ENCODE data around the gene NCEH1. TPM values are rescaled to one million over a fixed set of nuclear protein-coding genes. Genes with fewer than 3 reads are reported as not detected.

NCEH1 gene
- total and polyA plus RNA-seq, 4 donors = 6.3 to 52.1 (median 10.6) TPM

DNA sequence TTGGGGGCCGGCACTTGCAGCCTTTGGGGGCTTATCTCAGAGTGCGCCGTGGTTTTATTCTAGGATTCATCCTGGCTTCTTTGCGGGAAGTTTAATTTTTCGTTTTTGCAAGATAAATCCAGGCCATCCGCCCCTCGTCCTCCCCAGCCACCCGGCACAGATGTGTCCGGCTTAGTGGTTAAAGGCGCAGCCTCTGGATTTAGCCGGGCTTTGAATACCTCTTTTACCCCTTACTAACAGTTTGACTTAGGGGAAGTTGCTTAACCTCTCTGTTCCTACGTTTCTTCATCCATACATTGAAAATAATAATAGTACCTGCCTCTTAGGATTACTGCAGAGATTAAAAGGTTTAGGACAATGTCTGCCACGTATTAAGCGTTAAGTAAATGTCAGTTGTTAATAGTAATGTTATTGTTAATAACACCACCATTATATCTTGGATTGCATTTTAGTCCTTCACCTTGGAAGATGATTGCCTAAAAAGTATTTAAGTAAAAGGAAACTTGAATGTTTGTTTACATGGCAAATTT lies 40.4 kb upstream of the NCEH1 start:
- Histone ChIP-seq H3K27ac (ENCODE audit: low read depth in 1 of 2, low read length in 1 of 2) (peak overlapping the region; percentile 54 to 91), H3K9ac (ENCODE audit: insufficient read depth in 1 of 2, low read length in 2 of 2) (peak overlapping the region; percentile 82 to 88), H3K9me3 (ENCODE audit: control insufficient read depth in 4 of 4, insufficient read depth in 3 of 4, low read length in 3 of 4) (no peaks in the 10 kb centered on the region), H3K4me3 (peak overlapping the region; percentile 93), H3K4me1 (ENCODE audit: control insufficient read depth in 5 of 5, insufficient read depth in 5 of 5, low read length in 5 of 5) (peaks cover 0 to 13% (median 5%) of the 10 kb centered on the region in 5 donors), H3K27me3 (ENCODE audit: control insufficient read depth in 3 of 3, insufficient read depth in 3 of 3, low read length in 2 of 3) (no peaks in the 10 kb centered on the region), H3K36me3 (ENCODE audit: control insufficient read depth in 4 of 4, insufficient read depth in 4 of 4, low read length in 4 of 4) (peaks cover 0 to 3% (median 0%) of the 10 kb centered on the region in 4 donors)
- ATAC-seq (ENCODE audit: insufficient read depth, low FRiP score) = no peak
- DNase-seq = no peak
- 1% methylated on average over 14 of the region's 14 CpGs for WGBS, 2 donors
- TF ChIP-seq CTCF (IDR thresholded peaks at IDR 0.05; ENCODE audit: control extremely low read depth, extremely low read depth) = no peak

- peak; percentile 48 for TF ChIP-seq CTCF (IDR thresholded peaks at IDR 0.05; ENCODE audit: control extremely low read depth, extremely low read depth)
- Histone ChIP-seq H3K27me3 (ENCODE audit: control insufficient read depth in 3 of 3, insufficient read depth in 3 of 3, low read length in 2 of 3) (no peaks in the 10 kb centered on the region), H3K4me3 (peak within 1 kb of the TSS; percentile 93), H3K9ac (ENCODE audit: insufficient read depth in 1 of 2, low read length in 2 of 2) (peak within 1 kb of the TSS; percentile 82 to 88), H3K36me3 (ENCODE audit: control insufficient read depth in 4 of 4, insufficient read depth in 4 of 4, low read length in 4 of 4) (no peaks in the 10 kb centered on the region), H3K9me3 (ENCODE audit: control insufficient read depth in 4 of 4, insufficient read depth in 3 of 4, low read length in 3 of 4) (no peaks in the 10 kb centered on the region), H3K4me1 (ENCODE audit: control insufficient read depth in 5 of 5, insufficient read depth in 5 of 5, low read length in 5 of 5) (peaks cover 0 to 13% (median 5%) of the 10 kb centered on the region in 5 donors), H3K27ac (ENCODE audit: low read depth in 1 of 2, low read length in 1 of 2) (peak within 1 kb of the TSS; percentile 68 to 91)
- 0 to 1% methylated on average over 49 of the region's 49 CpGs for WGBS, 2 donors
- DNase-seq (peak; percentile 98 to 100 (median 99)), ATAC-seq (ENCODE audit: insufficient read depth, low FRiP score) (peak; percentile 98)
Observed at GRCh38 chr3:172750368-172751174, 39.7 kb upstream of the NCEH1 start, which contains the start of gene ECT2. TSS of gene ECT2 (plus strand) at chr3:172750726. CDS start at chr3:172754531, 3,805 bp downstream.

- Histone ChIP-seq H3K36me3 (ENCODE audit: control insufficient read depth in 4 of 4, insufficient read depth in 4 of 4, low read length in 4 of 4) (no peaks in the 10 kb centered on the region), H3K4me1 (ENCODE audit: control insufficient read depth in 5 of 5, insufficient read depth in 5 of 5, low read length in 5 of 5) (peaks cover 0 to 13% (median 5%) of the 10 kb centered on the region in 5 donors), H3K27ac (ENCODE audit: low read depth in 1 of 2, low read length in 1 of 2) (peak overlapping the region; percentile 68 to 77), H3K4me3 (no peak overlapping the region), H3K9ac (ENCODE audit: insufficient read depth in 1 of 2, low read length in 2 of 2) (peak overlapping the region; percentile 5 to 40), H3K27me3 (ENCODE audit: control insufficient read depth in 3 of 3, insufficient read depth in 3 of 3, low read length in 2 of 3) (no peaks in the 10 kb centered on the region), H3K9me3 (ENCODE audit: control insufficient read depth in 4 of 4, insufficient read depth in 3 of 4, low read length in 3 of 4) (no peaks in the 10 kb centered on the region)
- no peak for DNase-seq
- no peak for TF ChIP-seq CTCF (IDR thresholded peaks at IDR 0.05; ENCODE audit: control extremely low read depth, extremely low read depth)
- no peak for ATAC-seq (ENCODE audit: insufficient read depth, low FRiP score)
- WGBS, 2 donors = 12 to 20% methylated on average over 9 of the region's 9 CpGs
Observed at GRCh38 chr3:172750069-172750367, 39.2 kb upstream of the NCEH1 start.

All from lung (tissue), 12 donors.